DMS79 (cell line): ENCODE measurements around the gene SAMD9L.

Source experiments
- DNase-seq: peaks from one replicate; lab custom pipeline; 2025; lab: John Stamatoyannopoulos, UW

SAMD9L gene

DNA sequence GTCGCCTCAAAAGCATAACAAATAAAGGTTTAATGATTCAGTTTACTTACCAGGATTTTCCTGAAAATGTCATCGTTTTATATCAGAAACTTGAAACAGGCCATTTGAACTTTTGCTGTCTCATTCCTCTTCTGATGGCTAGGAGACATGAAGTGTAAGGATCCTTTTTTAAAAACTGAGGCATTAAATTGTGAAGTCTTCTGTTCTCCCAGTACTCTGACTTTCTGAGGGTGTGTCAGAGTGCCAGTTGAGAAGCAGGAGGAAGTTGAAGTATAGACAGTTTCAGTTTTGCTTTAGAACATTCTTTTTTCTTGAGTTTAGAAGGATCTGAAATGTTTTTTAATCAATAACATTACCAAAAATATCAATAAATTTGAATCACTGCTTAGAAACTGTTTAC is at the start of gene SAMD9L:
TSS of gene SAMD9L (minus strand) at position 242 of the 400 bp plus-strand sequence. CDS start 12,414 bp downstream, outside the sequence.
- no peak for DNase-seq

GRCh38 chr7:93196336-93196735 is 48.2 kb upstream of the SAMD9L start:
- DNase-seq = no peak

- no peak for DNase-seq
Measured at GRCh38 chr7:93194386-93194785, 46.2 kb upstream of the SAMD9L start.

- no peak for DNase-seq
Measured at GRCh38 chr7:93188870-93189634, 40.9 kb upstream of the SAMD9L start.

DNA sequence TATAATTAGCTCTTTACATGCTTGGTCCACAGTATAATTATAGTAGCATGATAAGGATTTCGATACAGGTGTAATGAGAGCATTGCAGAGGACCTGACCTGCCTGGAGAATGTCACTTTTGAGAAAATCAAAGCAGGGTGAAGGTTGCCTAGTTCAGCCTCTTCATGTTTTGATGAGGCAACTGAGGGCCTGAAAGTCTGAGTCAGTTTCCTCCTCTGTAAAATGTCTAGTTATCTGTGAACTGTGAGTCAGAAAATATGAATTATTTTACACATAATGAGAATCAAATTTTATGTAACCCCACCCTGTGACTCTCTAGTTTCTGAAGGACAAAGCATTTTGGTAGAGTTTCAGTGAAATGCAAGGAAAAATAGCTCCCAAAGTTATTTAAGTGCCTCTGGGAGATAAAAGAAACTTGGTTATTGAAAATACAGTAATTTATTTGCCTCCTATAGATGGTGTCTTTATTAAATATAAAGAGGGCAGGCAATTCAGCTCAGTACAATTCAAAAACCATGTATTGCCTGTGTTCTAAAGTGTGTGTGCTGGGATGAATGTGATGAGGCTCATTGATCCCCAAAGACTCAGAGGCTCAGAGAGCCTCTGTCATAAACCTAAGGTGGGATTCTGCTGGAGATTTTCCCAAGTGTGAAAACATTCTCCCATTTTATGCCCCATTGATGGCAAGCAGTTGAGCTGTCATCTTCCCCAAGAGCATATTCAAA is 37.3 kb upstream of the SAMD9L start:
- DNase-seq = no peak

- DNase-seq = no peak
Measured at GRCh38 chr7:93179173-93179572, 31.0 kb upstream of the SAMD9L start.

DNA sequence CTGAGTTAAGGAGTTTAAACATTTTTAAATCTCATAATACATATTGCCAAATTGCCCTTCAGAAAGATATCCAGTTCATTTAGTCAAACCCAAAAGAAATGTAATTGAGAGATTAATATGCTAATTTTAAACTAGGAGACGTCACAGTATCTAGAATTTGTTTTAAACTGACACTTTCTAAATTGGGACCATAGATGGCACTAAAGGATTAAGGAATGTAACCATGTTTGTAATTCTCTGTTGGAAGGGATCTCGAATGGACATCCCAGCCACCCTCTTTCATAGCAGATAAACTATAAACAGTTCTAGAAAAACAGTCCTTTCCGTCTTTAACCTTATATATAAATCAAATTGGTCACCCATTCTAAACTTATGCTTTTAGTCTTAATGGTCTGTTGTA is 30.0 kb upstream of the SAMD9L start:
- no peak for DNase-seq

- no peak for DNase-seq
Measured at GRCh38 chr7:93176992-93177580, 28.9 kb upstream of the SAMD9L start.

GRCh38 chr7:93175219-93175618 is 27.0 kb upstream of the SAMD9L start:
- DNase-seq = no peak

GRCh38 chr7:93172683-93173082 is 24.5 kb upstream of the SAMD9L start:
- DNase-seq = no peak

DNA sequence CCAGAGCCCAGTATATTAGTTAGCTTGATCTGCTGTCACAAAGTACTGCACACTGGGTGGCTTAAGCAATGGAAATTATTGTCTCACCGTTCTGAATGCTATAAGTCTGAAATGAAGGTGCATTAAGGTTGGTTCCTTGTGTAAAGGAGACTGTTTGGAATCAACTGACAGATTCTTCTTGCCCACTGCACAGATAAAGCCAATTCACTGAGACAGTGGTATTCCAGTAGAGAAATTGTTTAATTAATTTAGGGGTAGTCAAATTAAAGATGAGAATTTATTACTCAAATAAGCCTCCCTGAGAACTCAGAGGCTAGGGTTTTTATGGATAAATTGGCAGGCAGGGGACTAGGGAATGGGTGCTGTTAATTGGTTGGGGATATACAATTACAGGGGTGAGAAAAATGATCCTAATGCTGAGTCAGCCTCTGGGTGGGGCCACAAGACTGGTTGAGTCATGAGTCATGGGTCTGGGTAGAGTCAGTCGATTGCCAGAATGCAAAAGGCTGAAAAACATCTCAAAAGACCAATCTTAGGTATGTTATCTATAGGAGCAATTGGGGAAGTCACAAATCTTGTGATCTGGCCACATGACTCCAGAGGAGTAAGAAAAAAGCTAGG is 23.5 kb upstream of the SAMD9L start:
- DNase-seq = no peak

DNA sequence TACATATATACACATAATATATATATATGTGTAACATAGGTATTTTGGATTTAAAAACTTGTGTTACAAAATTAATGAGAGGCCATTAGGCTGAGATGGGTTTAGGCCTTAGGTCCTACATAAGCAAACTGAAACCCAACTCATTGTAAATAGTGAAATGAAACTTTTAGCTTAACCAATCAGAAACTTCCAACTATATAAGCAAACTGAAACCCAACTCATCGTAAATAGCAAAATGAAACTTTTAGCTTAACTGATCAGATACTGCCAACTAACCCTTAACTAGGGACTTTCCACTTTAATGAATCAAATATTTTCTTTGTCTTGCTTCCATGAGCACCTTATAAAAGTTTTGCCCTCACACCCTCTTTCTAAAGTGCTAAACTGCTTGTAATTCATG is 17.3 kb upstream of the SAMD9L start:
- DNase-seq = no peak

DNA sequence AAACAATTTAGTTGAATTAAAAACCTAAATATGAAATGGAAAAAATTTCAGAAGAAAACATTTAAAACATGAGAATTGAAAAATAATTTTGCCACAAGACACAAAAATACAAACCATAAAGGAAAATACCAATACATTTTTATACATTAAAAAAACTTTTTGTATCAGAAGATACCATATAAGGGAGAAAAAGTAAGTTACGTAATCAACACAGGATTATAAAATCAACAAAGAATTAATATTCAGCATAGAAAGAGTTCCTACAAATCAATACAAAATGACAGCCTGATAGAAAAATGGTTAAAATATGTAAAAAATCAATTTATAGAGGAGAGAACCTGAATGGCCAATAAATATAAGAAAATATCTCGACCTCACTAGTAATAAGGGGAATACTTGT is 16.6 kb upstream of the SAMD9L start:
- DNase-seq = no peak

- DNase-seq = no peak
Measured at GRCh38 chr7:93161181-93161762, 13.1 kb upstream of the SAMD9L start.

- no peak for DNase-seq
Measured at GRCh38 chr7:93160410-93160809, 12.2 kb upstream of the SAMD9L start.

DNA sequence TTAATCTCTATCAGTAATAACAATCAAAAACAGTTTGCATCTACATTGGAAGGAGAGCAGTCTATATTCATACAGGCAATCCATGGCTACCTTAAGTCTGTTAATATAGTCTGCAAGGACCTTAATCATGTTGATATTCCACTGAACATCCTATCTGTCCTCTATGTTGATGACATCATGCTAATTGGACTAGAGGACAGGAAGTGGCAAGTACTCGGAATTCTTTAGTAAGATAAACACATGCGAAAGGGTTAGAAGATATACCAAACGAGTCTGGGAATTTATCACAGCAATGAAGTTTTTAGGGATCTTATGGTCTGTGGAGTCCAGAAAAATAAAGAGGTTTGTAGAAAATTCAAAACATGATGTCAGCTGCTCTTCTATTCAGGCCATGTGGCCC is 11.3 kb upstream of the SAMD9L start:
- no peak for DNase-seq

DNA sequence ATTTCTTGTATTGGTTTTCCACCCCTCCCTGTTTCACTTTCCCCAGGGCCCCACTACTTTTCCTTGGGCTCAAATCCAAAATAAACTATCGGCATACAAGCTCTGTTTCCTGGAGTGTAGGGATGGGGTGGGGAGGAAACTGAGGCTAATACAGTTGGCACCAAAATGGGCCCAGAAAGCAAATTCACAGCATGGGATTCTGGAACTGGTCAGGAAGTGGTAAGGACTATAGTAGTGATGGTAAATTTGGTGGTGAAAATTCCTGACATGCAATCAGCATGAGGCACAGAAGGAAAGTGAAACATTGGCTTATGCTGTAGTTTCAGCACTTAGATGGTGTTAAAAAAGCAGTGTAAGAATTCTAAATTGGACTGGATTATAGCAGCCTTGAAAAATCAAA is 8.7 kb upstream of the SAMD9L start:
- DNase-seq = no peak

GRCh38 chr7:93150200-93150835 is 2.1 kb upstream of the SAMD9L start:
- DNase-seq = no peak

DNA sequence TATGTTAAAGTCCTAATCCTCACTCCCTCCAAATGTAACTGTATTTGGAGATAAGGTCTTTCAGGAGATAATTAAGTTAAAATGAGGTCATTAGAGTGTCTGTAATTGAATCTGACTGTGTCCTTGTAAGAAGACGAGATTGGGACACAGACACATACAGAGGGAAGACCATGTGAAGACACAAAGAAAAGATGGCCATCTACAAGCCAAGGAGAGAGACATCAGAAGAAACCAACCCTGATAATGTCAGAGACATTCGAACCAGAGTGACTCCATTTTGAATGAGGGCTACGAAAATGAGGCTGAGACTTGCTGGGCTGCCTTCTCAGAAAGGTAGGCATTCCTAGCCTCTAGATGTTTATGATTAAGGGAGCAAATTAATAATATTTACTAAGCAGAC is 542 bp upstream of the SAMD9L start:
- DNase-seq = no peak

GRCh38 chr7:93147363-93147762 is 822 bp downstream of the SAMD9L start:
- no peak for DNase-seq

GRCh38 chr7:93146472-93147141 is 1.6 kb downstream of the SAMD9L start:
- DNase-seq = no peak
